Peyer's patch (tissue), 4 donors: ENCODE data around the gene FARP2.

ENCODE experiments used
- CTCF ChIP-seq, 6 experiments: fragments of 450-650 bp in 4 of 6; fragments of 200-600 bp in 2 of 6; sonication (generic) in 1 of 6; IDR thresholded peaks; one replicate each; pipeline ENCODE4 v1.5.1; 2017 to 2019; ENCODE audit warnings: antibody characterized with exemption in 6 of 6, mild to moderate bottlenecking in 3 of 6, moderate library complexity in 1 of 6
- POLR2A ChIP-seq, 2 donors: fragments of 450-650 bp; IDR thresholded peaks; one replicate each; pipeline ENCODE4 v1.5.1; 2017; ENCODE audit warnings: antibody characterized with exemption in 2 of 2, mild to moderate bottlenecking in 2 of 2, moderate library complexity in 2 of 2

GRCh38 chr2:241316825-241317224 lies 39.3 kb upstream of the FARP2 start:
- no peak for TF ChIP-seq CTCF (IDR thresholded peaks at IDR 0.05)
- TF ChIP-seq POLR2A (IDR thresholded peaks at IDR 0.05), result no peak
